Thyroid gland (tissue), 4 donors: ENCODE data around the gene IL1RL1. TPM values are rescaled to one million over a fixed set of nuclear protein-coding genes. Genes with fewer than 3 reads are reported as not detected.
"Not testable (repeated sequence)": the region's sequence is repeated elsewhere in the genome, so short reads cannot be mapped to it uniquely, and the experiment has no call there.

Experiments used
- DNase-seq, 2 donors: peaks; one replicate each; pipeline ENCODE4 v3.0.0-alpha.2; 2019
- H3K27ac ChIP-seq, 3 donors: fragments of 200-600 bp; sonication (generic); 1 replicate in 2 of 3; 2 replicates in 1 of 3; pipeline ENCODE4 v1.5.1; 2016 to 2019; ENCODE audit warnings: mild to moderate bottlenecking in 1 of 3, moderate library complexity in 1 of 3
- H3K27me3 ChIP-seq: fragments of 200-600 bp; sonication (generic); one replicate; pipeline ENCODE4 v1.5.1; 2019
- H3K36me3 ChIP-seq, 2 donors: fragments of 200-600 bp; sonication (generic); one replicate each; pipeline ENCODE4 v1.5.1; 2016 to 2019
- H3K4me1 ChIP-seq, 2 donors: fragments of 200-600 bp; sonication (generic); one replicate each; pipeline ENCODE4 v1.5.1; 2017 to 2019
- H3K4me3 ChIP-seq, 3 donors: fragments of 200-600 bp; sonication (generic); replicated peaks in 1 of 3; 1 replicate in 2 of 3; 2 replicates in 1 of 3; pipeline ENCODE4 v1.5.1; 2016; ENCODE audit warnings: mild to moderate bottlenecking in 1 of 3
- H3K9me3 ChIP-seq: fragments of 200-600 bp; sonication (generic); one replicate; pipeline ENCODE4 v1.5.1; 2017
- CTCF ChIP-seq, 6 experiments: fragments of 200-600 bp in 3 of 6; fragments of 450-650 bp in 3 of 6; sonication (generic) in 3 of 6; IDR thresholded peaks; one replicate each; pipeline ENCODE4 v1.5.1; 2016 to 2019; ENCODE audit warnings: antibody characterized with exemption in 6 of 6, mild to moderate bottlenecking in 2 of 6, inconsistent platforms in 1 of 6, moderate library complexity in 1 of 6
- POLR2A ChIP-seq, 2 donors: fragments of 450-650 bp; IDR thresholded peaks; one replicate each; pipeline ENCODE4 v1.6.1; 2017; ENCODE audit warnings: antibody characterized with exemption in 2 of 2, mild to moderate bottlenecking in 2 of 2, moderate library complexity in 1 of 2
- WGBS, 2 donors: methylation state at CpG; one replicate each; pipeline ENCODE4 v1.1.5; 2017; 5-methylcytosine and 5-hydroxymethylcytosine counted together
- intact Hi-C: fragments of 100-400 bp; cut with DNase I; formaldehyde crosslinking; loops from one replicate; pipeline ENCODE4 v1.15.1; 2023
- total RNA-seq, 4 donors: library from RNA; depleted of rRNA; stranded (reverse); fragments of >200 nt; gene quantifications; one replicate each; pipeline ENCODE4 v1.2.3, GENCODE V29; 2016

The IL1RL1 gene
- total RNA-seq, 4 donors from 2014 or later = 1.0 to 5.0 (median 3.1) TPM

GRCh38 chr2:102315921-102316320, 4.6 kb downstream of the IL1RL1 start:
- Histone ChIP-seq H3K9me3 (no peaks in the 10 kb centered on the region), H3K27me3 (no peaks in the 10 kb centered on the region), H3K36me3 (no peaks in the 10 kb centered on the region), H3K27ac (no peak overlapping the region), H3K4me3 (no peak overlapping the region), H3K4me1 (no peaks in the 10 kb centered on the region)
- TF ChIP-seq CTCF (IDR thresholded peaks at IDR 0.05) (no peak), POLR2A (IDR thresholded peaks at IDR 0.05) (no peak)
- 83 to 86% methylated on average over 2 of the region's 2 CpGs for WGBS, 2 donors
- intact Hi-C loops = no loop called here
- DNase-seq = no peak

GRCh38 chr2:102317715-102318114, 6.4 kb downstream of the IL1RL1 start:
- Histone ChIP-seq H3K9me3 (no peaks in the 10 kb centered on the region), H3K36me3 (no peaks in the 10 kb centered on the region), H3K27ac (no peak overlapping the region), H3K4me1 (no peaks in the 10 kb centered on the region), H3K4me3 (no peak overlapping the region), H3K27me3 (no peaks in the 10 kb centered on the region)
- TF ChIP-seq POLR2A (IDR thresholded peaks at IDR 0.05) = no peak
- TF ChIP-seq CTCF (IDR thresholded peaks at IDR 0.05) = no peak
- intact Hi-C loops = no loop called here
- no peak for DNase-seq
- 49 to 64% methylated on average over 2 of the region's 2 CpGs for WGBS, 2 donors

GRCh38 chr2:102318437-102318836, 7.1 kb downstream of the IL1RL1 start:
- Histone ChIP-seq H3K27ac (no peak overlapping the region), H3K4me1 (no peaks in the 10 kb centered on the region), H3K36me3 (no peaks in the 10 kb centered on the region), H3K9me3 (no peaks in the 10 kb centered on the region), H3K27me3 (no peaks in the 10 kb centered on the region), H3K4me3 (no peak overlapping the region)
- DNase-seq = no peak
- TF ChIP-seq POLR2A (IDR thresholded peaks at IDR 0.05) (no peak), CTCF (IDR thresholded peaks at IDR 0.05) (no peak)
- intact Hi-C loops = no loop called here
- 85 to 90% methylated on average over 2 of the region's 2 CpGs for WGBS, 2 donors

- Histone ChIP-seq H3K27ac (no peak overlapping the region), H3K4me1 (no peaks in the 10 kb centered on the region), H3K9me3 (no peaks in the 10 kb centered on the region), H3K27me3 (no peaks in the 10 kb centered on the region), H3K36me3 (no peaks in the 10 kb centered on the region), H3K4me3 (no peak overlapping the region)
- intact Hi-C loops = no loop called here
- 63 to 65% methylated on average over 6 of the region's 6 CpGs for WGBS, 2 donors
- DNase-seq = no peak
- TF ChIP-seq POLR2A (IDR thresholded peaks at IDR 0.05) = no peak
- no peak for TF ChIP-seq CTCF (IDR thresholded peaks at IDR 0.05)
These were observed 10.8 kb downstream of the IL1RL1 start for GRCh38 chr2:102321941-102322719.

- H3K9me3 ChIP-seq, H3K4me1 ChIP-seq, H3K27ac ChIP-seq, intact Hi-C loops, DNase-seq, H3K4me3 ChIP-seq, H3K27me3 ChIP-seq, H3K36me3 ChIP-seq: not testable (repeated sequence)
- 87 to 92% methylated on average over 4 to 5 of the region's 5 CpGs for WGBS, 2 donors
- TF ChIP-seq CTCF (IDR thresholded peaks at IDR 0.05) = peak in 1 of 6 experiments; percentile 10
These were observed 13.6 kb downstream of the IL1RL1 start for GRCh38 chr2:102324914-102325313.
